Ascending aorta (tissue), 2 donors: ENCODE results near the gene CCR2. TPM values are rescaled to one million over a fixed set of nuclear protein-coding genes. Genes with fewer than 3 reads are reported as not detected.
"Not testable (repeated sequence)": the region's sequence is repeated elsewhere in the genome, so short reads cannot be mapped to it uniquely, and the experiment has no call there.

Experiments used
- DNase-seq, 2 donors: peaks; one replicate each; pipeline ENCODE4 v3.0.0-alpha.2; 2019; ENCODE audit warnings: low spot score in 2 of 2
- H3K27ac ChIP-seq, 2 donors: fragments of 200-600 bp; sonication (generic); one replicate each; pipeline ENCODE4 v1.5.1; 2016 to 2017; ENCODE audit warnings: mild to moderate bottlenecking in 1 of 2
- H3K27me3 ChIP-seq: fragments of 200-600 bp; sonication (generic); one replicate; pipeline ENCODE4 v1.5.1; 2017
- H3K36me3 ChIP-seq, 2 donors: fragments of 200-600 bp; sonication (generic); one replicate each; pipeline ENCODE4 v1.5.1; 2016
- H3K4me1 ChIP-seq, 2 donors: fragments of 200-600 bp; sonication (generic); one replicate each; pipeline ENCODE4 v1.5.1; 2016 to 2017; ENCODE audit warnings: mild to moderate bottlenecking in 1 of 2
- H3K4me3 ChIP-seq, 2 donors: fragments of 200-600 bp; sonication (generic); one replicate each; pipeline ENCODE4 v1.5.1; 2016 to 2017; ENCODE audit warnings: mild to moderate bottlenecking in 1 of 2
- H3K9me3 ChIP-seq, 2 donors: fragments of 200-600 bp; sonication (generic); one replicate each; pipeline ENCODE4 v1.5.1; 2016
- intact Hi-C: fragments of 100-400 bp; cut with DNase I; formaldehyde crosslinking; loops from one replicate; pipeline ENCODE4 v1.15.1; 2023
- total RNA-seq: library from RNA; depleted of rRNA; stranded (reverse); fragments of >200 nt; gene quantifications from one replicate; pipeline ENCODE4 v1.1.0, GENCODE V29; 2016
- TF ChIP-seq, protein P1 (sequence below), 3 experiments: fragments of 200-600 bp in 2 of 3; fragments of 450-650 bp in 1 of 3; sonication (generic) in 2 of 3; IDR thresholded peaks; one replicate each; pipeline ENCODE4 v1.5.1; 2016 to 2019; ENCODE audit warnings: antibody characterized with exemption in 3 of 3, mild to moderate bottlenecking in 1 of 3, moderate library complexity in 1 of 3

CCR2 gene
- total RNA-seq, 1 donor from 2014 or later, result 0.11 TPM

DNA sequence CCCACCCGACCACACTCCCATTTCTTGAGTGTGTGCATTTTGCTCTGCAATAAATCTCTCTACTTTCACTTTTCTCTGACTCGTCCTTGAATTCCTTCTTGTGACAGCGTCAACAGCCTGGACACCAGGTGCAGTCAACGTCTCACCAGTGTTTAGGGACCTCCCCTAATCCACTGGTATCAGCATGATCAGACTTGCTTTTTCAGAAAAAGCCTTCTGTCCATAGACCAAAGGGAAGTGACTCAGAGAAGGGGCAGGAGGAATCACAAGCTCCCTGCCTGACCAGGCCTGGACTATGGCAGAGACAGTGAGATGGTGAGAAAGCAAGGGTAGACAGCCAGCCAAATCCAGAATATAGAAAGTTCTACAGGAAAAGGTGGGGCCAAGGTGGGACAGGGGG, 32.3 kb downstream of the CCR2 start:
- Histone ChIP-seq H3K4me1 (no peaks in the 10 kb centered on the region), H3K27ac (no peak overlapping the region), H3K36me3 (no peaks in the 10 kb centered on the region), H3K9me3 (no peaks in the 10 kb centered on the region), H3K4me3 (no peak overlapping the region), H3K27me3 (no peaks in the 10 kb centered on the region)
- intact Hi-C loops, result no loop called here
- TF ChIP-seq, protein P1, sequence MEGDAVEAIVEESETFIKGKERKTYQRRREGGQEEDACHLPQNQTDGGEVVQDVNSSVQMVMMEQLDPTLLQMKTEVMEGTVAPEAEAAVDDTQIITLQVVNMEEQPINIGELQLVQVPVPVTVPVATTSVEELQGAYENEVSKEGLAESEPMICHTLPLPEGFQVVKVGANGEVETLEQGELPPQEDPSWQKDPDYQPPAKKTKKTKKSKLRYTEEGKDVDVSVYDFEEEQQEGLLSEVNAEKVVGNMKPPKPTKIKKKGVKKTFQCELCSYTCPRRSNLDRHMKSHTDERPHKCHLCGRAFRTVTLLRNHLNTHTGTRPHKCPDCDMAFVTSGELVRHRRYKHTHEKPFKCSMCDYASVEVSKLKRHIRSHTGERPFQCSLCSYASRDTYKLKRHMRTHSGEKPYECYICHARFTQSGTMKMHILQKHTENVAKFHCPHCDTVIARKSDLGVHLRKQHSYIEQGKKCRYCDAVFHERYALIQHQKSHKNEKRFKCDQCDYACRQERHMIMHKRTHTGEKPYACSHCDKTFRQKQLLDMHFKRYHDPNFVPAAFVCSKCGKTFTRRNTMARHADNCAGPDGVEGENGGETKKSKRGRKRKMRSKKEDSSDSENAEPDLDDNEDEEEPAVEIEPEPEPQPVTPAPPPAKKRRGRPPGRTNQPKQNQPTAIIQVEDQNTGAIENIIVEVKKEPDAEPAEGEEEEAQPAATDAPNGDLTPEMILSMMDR (IDR thresholded peaks at IDR 0.05), result no peak
- DNase-seq, result no peak

GRCh38 chr3:46388847-46389246, 34.9 kb downstream of the CCR2 start:
- DNase-seq, H3K27ac ChIP-seq, H3K4me1 ChIP-seq, H3K36me3 ChIP-seq, H3K27me3 ChIP-seq, intact Hi-C loops, H3K9me3 ChIP-seq, H3K4me3 ChIP-seq: not testable (repeated sequence)

DNA sequence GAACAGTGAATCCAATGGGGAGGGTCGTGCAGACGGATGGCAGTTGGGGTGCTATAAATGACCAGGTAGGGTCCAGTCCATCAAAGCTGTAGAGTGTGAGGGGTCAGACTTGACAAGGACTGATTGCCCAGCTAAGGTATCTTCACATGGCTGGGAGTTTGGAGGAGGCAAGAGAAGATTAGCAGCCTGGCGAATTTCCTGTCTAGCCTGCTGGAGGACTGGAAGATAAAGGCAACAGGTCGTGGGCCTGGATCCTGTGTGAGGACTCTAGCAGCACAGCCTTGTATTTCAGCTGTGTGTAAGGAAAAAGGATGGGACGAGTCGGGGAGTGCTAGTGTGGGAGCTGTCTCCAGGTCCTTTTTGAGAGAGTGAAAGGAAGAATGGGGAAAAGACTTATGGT, 35.4 kb downstream of the CCR2 start:
- intact Hi-C loops, result no loop called here

DNA sequence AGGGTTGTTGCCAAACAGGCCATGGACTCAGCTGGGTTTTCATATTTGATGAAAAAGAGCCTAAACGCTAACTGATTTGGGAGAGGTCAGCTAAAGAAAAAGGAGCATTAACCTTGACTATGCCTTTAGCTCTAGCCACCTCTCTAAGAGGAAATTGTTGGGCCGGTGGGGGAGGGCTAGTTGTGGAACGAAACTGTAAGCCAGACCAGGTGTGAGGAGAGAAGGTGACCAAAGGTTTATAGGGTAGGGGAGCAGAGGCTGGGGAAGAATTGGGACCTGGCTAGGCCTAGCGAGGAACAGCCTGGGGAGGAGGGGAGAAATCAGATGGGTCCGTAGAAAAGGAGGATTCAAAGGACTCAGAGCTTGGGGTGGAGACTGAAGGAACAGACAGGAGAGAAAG, 37.6 kb downstream of the CCR2 start:
- H3K4me3 ChIP-seq, intact Hi-C loops, H3K27ac ChIP-seq, H3K36me3 ChIP-seq, DNase-seq, H3K27me3 ChIP-seq, H3K4me1 ChIP-seq, H3K9me3 ChIP-seq: not testable (repeated sequence)

More for the DNA sequence above, 35.4 kb downstream of the CCR2 start:
- H3K4me3 ChIP-seq, result no peak overlapping the region
- no peaks in the 10 kb centered on the region for H3K27me3 ChIP-seq
- TF ChIP-seq, protein P1 (IDR thresholded peaks at IDR 0.05), result no peak
- no peaks in the 10 kb centered on the region for H3K4me1 ChIP-seq
- H3K27ac ChIP-seq, result no peak overlapping the region
- no peaks in the 10 kb centered on the region for H3K36me3 ChIP-seq
- no peak for DNase-seq
- no peaks in the 10 kb centered on the region for H3K9me3 ChIP-seq

GRCh38 chr3:46393011-46393410, 39.1 kb downstream of the CCR2 start:
- H3K27me3 ChIP-seq, result no peaks in the 10 kb centered on the region
- H3K4me3 ChIP-seq, result no peak overlapping the region
- no peaks in the 10 kb centered on the region for H3K9me3 ChIP-seq
- H3K36me3 ChIP-seq, result no peaks in the 10 kb centered on the region
- intact Hi-C loops, result no loop called here
- no peaks in the 10 kb centered on the region for H3K4me1 ChIP-seq
- no peak for DNase-seq
- H3K27ac ChIP-seq, result no peak overlapping the region
- TF ChIP-seq, protein P1 (IDR thresholded peaks at IDR 0.05), result no peak

DNA sequence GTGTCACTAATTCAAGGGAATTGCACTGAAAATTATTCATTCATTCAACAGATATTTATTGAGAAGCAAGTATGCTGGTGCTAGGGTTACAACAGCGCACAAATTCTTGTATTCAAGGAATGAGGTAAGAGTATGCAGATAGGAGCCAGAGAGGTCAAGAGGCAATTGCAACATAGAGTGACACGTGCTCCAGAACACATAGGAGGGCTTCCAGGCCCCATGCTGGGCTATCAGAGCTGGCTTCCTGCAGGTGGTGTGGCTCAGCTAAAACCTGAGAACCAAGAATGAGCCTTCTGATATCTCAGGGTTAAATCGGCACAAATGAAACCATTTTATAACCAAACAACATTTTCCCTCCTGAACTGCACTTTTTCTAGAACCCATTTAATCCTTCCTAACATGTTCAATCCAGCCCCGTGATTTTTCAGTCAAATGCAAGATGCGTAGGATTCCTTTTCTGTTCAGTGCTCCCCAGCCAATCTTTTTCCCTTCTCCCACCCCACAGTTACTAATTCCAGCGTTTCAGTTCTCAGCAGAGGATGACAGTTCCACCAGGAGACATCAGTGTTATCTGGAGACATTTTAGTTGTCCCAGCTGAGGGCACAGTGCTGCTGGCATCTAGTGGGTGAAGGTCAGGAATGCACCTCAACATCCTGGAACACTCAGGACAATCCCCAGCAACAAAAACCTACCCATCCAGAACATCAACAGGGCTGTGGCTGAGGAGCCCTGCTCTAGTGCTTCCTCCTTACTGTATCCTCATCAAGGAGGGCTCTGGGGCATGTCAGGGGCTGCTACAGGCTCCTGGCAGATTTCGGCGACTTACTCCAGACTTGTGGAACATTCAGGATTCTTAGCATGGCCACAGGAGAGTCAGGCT, 39.9 kb downstream of the CCR2 start:
- TF ChIP-seq, protein P1 (IDR thresholded peaks at IDR 0.05), result no peak
- intact Hi-C loops, result no loop called here
- DNase-seq, result no peak

More for the DNA sequence above, 39.9 kb downstream of the CCR2 start:
- Histone ChIP-seq H3K9me3 (no peaks in the 10 kb centered on the region), H3K27me3 (no peaks in the 10 kb centered on the region), H3K4me3 (no peak overlapping the region), H3K4me1 (no peaks in the 10 kb centered on the region), H3K36me3 (no peaks in the 10 kb centered on the region), H3K27ac (no peak overlapping the region)
